HepG2 (cell line): ENCODE measurements around the gene IRX4.

Experiments used
- ATF3 ChIP-seq: sonication (generic); formaldehyde crosslinking; IDR thresholded peaks from 2 replicates; pipeline ENCODE4 v1.4.0; 2020; ENCODE audit warnings: missing genetic modification reagents
- CAMTA2 ChIP-seq: sonication (generic); formaldehyde crosslinking; IDR thresholded peaks from 2 replicates; pipeline ENCODE4 v1.4.0; 2020; ENCODE audit warnings: mild to moderate bottlenecking, missing genetic modification reagents, borderline replicate concordance
- CBFB ChIP-seq: sonication (generic); formaldehyde crosslinking; IDR thresholded peaks from 2 replicates; pipeline ENCODE4 v1.4.0; 2020; ENCODE audit warnings: missing genetic modification reagents
- CTCF ChIP-seq: sonication (generic); formaldehyde crosslinking; IDR thresholded peaks from 2 replicates; pipeline ENCODE4 v1.5.0; 2020; ENCODE audit warnings: mild to moderate bottlenecking, missing genetic modification reagents, moderate library complexity
- GMEB1 ChIP-seq: sonication (generic); formaldehyde crosslinking; IDR thresholded peaks from 2 replicates; pipeline ENCODE4 v1.5.1; 2020; ENCODE audit warnings: missing genetic modification reagents, mild to moderate bottlenecking, borderline replicate concordance
- HMGA1 ChIP-seq: sonication (generic); formaldehyde crosslinking; conservative IDR thresholded peaks from 2 replicates; pipeline ENCODE4 v1.4.0; 2020; ENCODE audit warnings: missing genetic modification reagents
- PHB2 ChIP-seq: fragments of 450-650 bp; IDR thresholded peaks from 2 replicates; pipeline ENCODE4 v1.6.1; 2018; ENCODE audit not compliant: partially characterized antibody
- TAF1 ChIP-seq: sonication (generic); formaldehyde crosslinking; IDR thresholded peaks from 2 replicates; pipeline ENCODE4 v1.4.0; 2020; ENCODE audit warnings: missing genetic modification reagents
- ZBTB43 ChIP-seq: sonication (generic); formaldehyde crosslinking; conservative IDR thresholded peaks from 2 replicates; pipeline ENCODE4 v1.4.0; 2020; ENCODE audit warnings: missing genetic modification reagents

GRCh38 chr5:1889321-1890065, 6.8 kb upstream of the IRX4 start:
- TF ChIP-seq HMGA1 (CRISPR knock-in tag) (no peak), TAF1 (CRISPR knock-in tag) (no peak), PHB2 (no peak), CAMTA2 (CRISPR knock-in tag) (no peak), GMEB1 (CRISPR knock-in tag) (no peak), ATF3 (CRISPR knock-in tag) (no peak), CBFB (CRISPR knock-in tag) (no peak), CTCF (CRISPR knock-in tag) (no peak), ZBTB43 (no peak)
